Thymus (tissue), 11 donors: ENCODE measurements around the gene SLC25A13. TPM values are rescaled to one million over a fixed set of nuclear protein-coding genes. Genes with fewer than 3 reads are reported as not detected.

Experiments
- DNase-seq, 9 donors: peaks; one replicate each; pipeline ENCODE4 v3.0.0-alpha.2; 2013; ENCODE audit warnings: low spot score in 9 of 9, low read depth in 6 of 9, missing footprints in 1 of 9
- H3K27ac ChIP-seq, 2 donors: one replicate each; pipeline ENCODE4 v1.5.1; 2013; ENCODE audit warnings: control low read depth in 1 of 2, low read depth in 1 of 2, low read length in 1 of 2, mild to moderate bottlenecking in 1 of 2, moderate library complexity in 1 of 2
- H3K27me3 ChIP-seq, 2 donors: one replicate each; pipeline ENCODE4 v1.5.1; 2013; ENCODE audit warnings: low read length in 1 of 2; ENCODE audit not compliant: control insufficient read depth in 2 of 2, insufficient read depth in 1 of 2
- H3K36me3 ChIP-seq, 2 donors: one replicate each; pipeline ENCODE4 v1.5.1; 2013; ENCODE audit warnings: low read length in 1 of 2, mild to moderate bottlenecking in 1 of 2, moderate library complexity in 1 of 2; ENCODE audit not compliant: control insufficient read depth in 2 of 2, insufficient read depth in 2 of 2
- H3K4me1 ChIP-seq, 2 donors: one replicate each; pipeline ENCODE4 v1.5.1; 2013; ENCODE audit warnings: low read length in 2 of 2; ENCODE audit not compliant: control insufficient read depth in 2 of 2, insufficient read depth in 2 of 2
- H3K4me3 ChIP-seq, 2 donors: one replicate each; pipeline ENCODE4 v1.5.1; 2013; ENCODE audit warnings: low read length in 2 of 2, control low read depth in 1 of 2, mild to moderate bottlenecking in 1 of 2
- H3K9me3 ChIP-seq, 2 donors: one replicate each; pipeline ENCODE4 v1.5.1; 2013; ENCODE audit warnings: low read length in 1 of 2, mild to moderate bottlenecking in 1 of 2; ENCODE audit not compliant: control insufficient read depth in 2 of 2, insufficient read depth in 1 of 2
- WGBS: extraction: QIAGEN DNeasy Blood & Tissue Kit; methylation state at CpG from one replicate; pipeline ENCODE4 v1.1.7; 2013; 5-methylcytosine and 5-hydroxymethylcytosine counted together
- polyA plus RNA-seq: library from polyadenylated mRNA; stranded (reverse); fragments of 200-250 nt; gene quantifications from one replicate; pipeline ENCODE4 v1.2.3, GENCODE V29; 2013
- total RNA-seq: library from RNA; stranded (reverse); fragments of 120-200 nt; gene quantifications from one replicate; pipeline ENCODE4 v1.2.4, GENCODE V29; 2013
- donor health status: healthy.

The SLC25A13 gene
- total and polyA plus RNA-seq, 2 donors, result 9.7 to 10.9 TPM

DNA sequence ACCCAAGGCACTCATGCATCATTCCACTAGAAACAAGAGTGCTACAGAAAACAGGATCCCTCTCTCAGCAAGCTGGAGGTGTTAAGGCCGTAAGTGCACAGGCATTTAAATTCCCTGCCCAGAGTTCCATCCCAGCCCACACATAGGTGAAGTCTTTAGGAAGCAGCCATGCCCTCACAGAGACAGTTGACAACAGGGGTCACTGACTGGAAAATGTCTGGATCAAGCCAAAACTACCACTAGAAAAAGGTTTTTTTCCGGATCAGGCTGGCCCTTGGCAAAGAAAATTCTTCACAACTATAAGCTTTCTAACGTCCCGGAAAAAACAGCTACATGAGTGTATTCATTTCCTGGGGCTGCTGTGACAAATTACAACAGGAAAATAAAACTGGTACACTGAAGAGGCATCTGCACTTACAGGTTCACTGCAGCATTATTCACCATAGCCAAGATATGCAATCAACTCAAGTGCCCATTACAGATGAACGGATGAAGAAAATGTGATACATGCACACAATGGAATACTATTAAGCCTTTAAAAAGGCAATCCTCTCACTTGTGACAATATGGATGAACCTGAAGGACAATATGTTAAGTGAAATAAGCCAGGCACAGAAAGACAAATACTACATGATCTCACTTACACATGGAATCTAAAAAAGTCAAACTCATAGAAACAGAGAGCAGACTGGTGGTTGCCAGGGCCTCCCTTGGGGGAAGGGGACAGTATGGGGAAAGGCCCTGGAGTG, 52.5 kb downstream of the SLC25A13 start:
- Histone ChIP-seq H3K4me3 (no peak overlapping the region), H3K9me3 (no peaks in the 10 kb centered on the region), H3K4me1 (no peaks in the 10 kb centered on the region), H3K36me3 (no peaks in the 10 kb centered on the region), H3K27ac (no peak overlapping the region), H3K27me3 (no peaks in the 10 kb centered on the region)
- DNase-seq, result no peak
- WGBS, result 98% methylated on average over 5 of the region's 5 CpGs

DNA sequence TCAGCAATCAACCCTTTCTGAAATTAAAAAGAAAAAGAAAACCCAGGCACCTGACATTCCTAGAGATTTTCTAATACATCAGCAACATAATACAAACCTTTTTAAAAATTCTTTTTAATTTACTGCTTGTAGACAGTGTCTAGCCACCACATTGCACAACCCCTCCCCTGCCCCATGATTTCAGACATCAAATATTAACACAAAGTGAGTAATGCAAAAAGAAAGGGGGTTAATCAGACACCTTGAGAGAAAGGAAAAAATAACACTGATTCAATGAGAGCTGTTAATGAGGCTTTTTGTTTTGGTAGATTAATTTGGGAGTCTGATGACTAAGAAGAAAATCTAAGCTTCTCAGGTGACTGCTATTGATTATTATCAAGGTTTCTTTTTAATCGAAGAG, 55.3 kb downstream of the SLC25A13 start:
- no peaks in the 10 kb centered on the region for H3K36me3 ChIP-seq
- WGBS, result 100% methylated on average over 1 of the region's 1 CpG
- H3K4me3 ChIP-seq, result no peak overlapping the region
- H3K27ac ChIP-seq, result no peak overlapping the region
- H3K27me3 ChIP-seq, result no peaks in the 10 kb centered on the region
- DNase-seq, result no peak
- no peaks in the 10 kb centered on the region for H3K9me3 ChIP-seq
- H3K4me1 ChIP-seq, result peaks cover 0 to 4% of the 10 kb centered on the region in 2 donors

GRCh38 chr7:96266015-96266414, 55.9 kb downstream of the SLC25A13 start:
- no peak for DNase-seq
- H3K9me3 ChIP-seq, result no peaks in the 10 kb centered on the region
- H3K36me3 ChIP-seq, result no peaks in the 10 kb centered on the region
- no peak overlapping the region for H3K27ac ChIP-seq
- H3K27me3 ChIP-seq, result no peaks in the 10 kb centered on the region
- peaks cover 0 to 4% of the 10 kb centered on the region in 2 donors for H3K4me1 ChIP-seq
- 100% methylated on average over 1 of the region's 1 CpG for WGBS
- no peak overlapping the region for H3K4me3 ChIP-seq

DNA sequence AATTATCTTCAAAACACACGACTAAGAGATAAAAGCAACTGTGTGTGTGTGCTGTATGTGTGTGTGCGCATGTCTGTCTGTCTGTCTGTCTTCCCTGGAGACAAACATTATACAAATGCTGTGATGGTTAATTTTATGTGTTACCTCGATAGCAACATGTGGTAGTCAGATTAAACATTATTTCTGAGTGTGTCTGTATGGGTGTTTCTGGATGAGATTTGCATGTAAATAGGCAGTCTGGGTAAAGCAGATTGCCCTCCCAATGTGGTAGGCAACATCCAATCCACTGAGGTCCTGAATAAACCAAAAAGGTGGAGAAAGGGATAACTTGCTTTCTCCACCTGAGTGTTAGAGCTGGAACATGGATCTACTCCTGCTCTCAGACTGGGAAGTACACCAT, 67.9 kb downstream of the SLC25A13 start:
- DNase-seq, result no peak
- Histone ChIP-seq H3K27ac (no peak overlapping the region), H3K27me3 (no peaks in the 10 kb centered on the region), H3K9me3 (no peaks in the 10 kb centered on the region), H3K36me3 (no peaks in the 10 kb centered on the region), H3K4me3 (no peak overlapping the region), H3K4me1 (no peaks in the 10 kb centered on the region)
- WGBS, result 95% methylated on average over 3 of the region's 3 CpGs

GRCh38 chr7:96253441-96253840, 68.5 kb downstream of the SLC25A13 start:
- Histone ChIP-seq H3K4me3 (no peak overlapping the region), H3K27ac (no peak overlapping the region), H3K9me3 (no peaks in the 10 kb centered on the region), H3K27me3 (no peaks in the 10 kb centered on the region), H3K4me1 (no peaks in the 10 kb centered on the region), H3K36me3 (no peaks in the 10 kb centered on the region)
- no peak for DNase-seq
- WGBS, result 89% methylated on average over 2 of the region's 2 CpGs

DNA sequence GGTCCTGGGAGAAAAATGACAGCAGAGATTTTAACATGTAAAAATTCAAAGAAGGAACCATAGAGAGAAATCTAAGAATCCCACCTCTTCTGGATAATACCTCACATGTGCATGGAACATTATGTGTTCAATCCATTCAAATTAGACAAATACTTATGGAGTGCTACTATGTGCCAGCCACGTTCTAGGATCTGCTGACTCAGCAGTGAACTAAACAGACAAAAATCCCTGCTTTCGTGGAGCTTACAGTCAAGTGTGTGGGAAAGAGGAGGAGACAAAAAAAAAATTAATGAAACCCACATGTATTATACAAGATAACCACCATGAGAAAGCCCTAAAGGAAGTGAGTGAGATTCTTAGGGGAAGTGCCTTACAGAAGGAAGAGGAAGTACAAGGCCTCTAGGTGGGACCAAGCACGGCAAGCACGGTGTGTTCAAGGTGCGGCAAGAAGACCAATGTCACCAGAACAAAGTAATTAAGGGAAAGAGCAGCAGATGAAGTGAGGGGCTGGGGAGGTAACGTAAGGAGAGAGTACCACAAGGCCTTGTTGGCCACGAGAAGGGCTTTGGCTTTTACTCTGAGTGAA, 71.0 kb downstream of the SLC25A13 start:
- DNase-seq, result no peak
- Histone ChIP-seq H3K4me3 (no peak overlapping the region), H3K36me3 (no peaks in the 10 kb centered on the region), H3K27me3 (no peaks in the 10 kb centered on the region), H3K4me1 (no peaks in the 10 kb centered on the region), H3K27ac (no peak overlapping the region), H3K9me3 (no peaks in the 10 kb centered on the region)
- WGBS, result 79% methylated on average over 7 of the region's 7 CpGs

GRCh38 chr7:96248405-96248804, 73.5 kb downstream of the SLC25A13 start:
- Histone ChIP-seq H3K4me3 (no peak overlapping the region), H3K27me3 (no peaks in the 10 kb centered on the region), H3K9me3 (no peaks in the 10 kb centered on the region), H3K27ac (no peak overlapping the region), H3K4me1 (no peaks in the 10 kb centered on the region), H3K36me3 (no peaks in the 10 kb centered on the region)
- WGBS, result 94% methylated on average over 2 of the region's 2 CpGs
- no peak for DNase-seq

GRCh38 chr7:96246919-96247318, 75.0 kb downstream of the SLC25A13 start:
- no peak for DNase-seq
- Histone ChIP-seq H3K4me3 (no peak overlapping the region), H3K27ac (no peak overlapping the region), H3K4me1 (no peaks in the 10 kb centered on the region), H3K36me3 (no peaks in the 10 kb centered on the region), H3K9me3 (no peaks in the 10 kb centered on the region), H3K27me3 (no peaks in the 10 kb centered on the region)
- 94% methylated on average over 3 of the region's 3 CpGs for WGBS

DNA sequence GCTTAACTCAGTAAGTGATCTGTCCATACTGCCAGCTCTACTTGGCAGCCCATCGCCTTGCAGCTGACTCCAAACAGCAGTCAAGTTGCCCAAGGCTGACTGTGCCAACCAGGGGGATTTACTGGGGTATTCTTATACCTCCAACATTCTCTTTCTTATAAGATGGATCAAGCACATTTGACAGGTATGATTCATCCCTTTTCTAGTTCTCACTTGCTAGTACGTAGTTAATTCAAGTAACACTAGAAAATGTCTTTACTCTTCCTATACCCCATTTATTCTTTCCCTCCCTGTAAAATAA, 77.0 kb downstream of the SLC25A13 start:
- DNase-seq, result no peak
- 98% methylated on average over 2 of the region's 2 CpGs for WGBS
- Histone ChIP-seq H3K4me3 (no peak overlapping the region), H3K9me3 (no peaks in the 10 kb centered on the region), H3K27me3 (no peaks in the 10 kb centered on the region), H3K27ac (no peak overlapping the region), H3K36me3 (no peaks in the 10 kb centered on the region), H3K4me1 (no peaks in the 10 kb centered on the region)
